ENCODE data around the gene CARF. TPM values are rescaled to one million over a fixed set of nuclear protein-coding genes. Genes with fewer than 3 reads are reported as not detected.
"Not testable (repeated sequence)": the region's sequence is repeated elsewhere in the genome, so short reads cannot be mapped to it uniquely, and the experiment has no call there.

The CARF gene
- total RNA-seq: 10 to 100 TPM; 14.6 to 16.9 TPM

GRCh38 chr2:202911512-202912341 is at the start of gene CARF, which contains the start of gene WDR12:
Gene CARF (plus strand): TSS chr2:202912275. CDS start chr2:202941903, 29,628 bp downstream.
Gene WDR12 (minus strand): TSS chr2:202911673. CDS start chr2:202911476, 197 bp downstream.
- peak within 1 kb of the TSS; percentile 96 for H3K27ac Mint-ChIP-seq
- DNase-seq (peak; percentile 89), ATAC-seq (ENCODE audit: low read depth) (peak; percentile 89)
- peak within 1 kb of the TSS; percentile 93 for H3K4me3 Mint-ChIP-seq
- H3K36me3 Mint-ChIP-seq: peaks cover 2% of the 10 kb centered on the region
- POLR2A ChIA-PET: interaction anchor here (0.7 to 2.1 kb wide), 5 partner anchors 10 to 645 kb away, joined by 3 to 15 read pairs (median 5); partner anchors contain the start of genes CYP20A1 and NBEAL1
- H3K27me3 Mint-ChIP-seq: no peaks in the 10 kb centered on the region
- H3K4me1 Mint-ChIP-seq: peaks cover 25% of the 10 kb centered on the region
- no peaks in the 10 kb centered on the region for H3K9me3 Mint-ChIP-seq

GRCh38 chr2:202870431-202871299 is 41.4 kb upstream of the CARF start:
- Mint-ChIP-seq H3K27me3 (peaks cover 4% of the 10 kb centered on the region), H3K4me1 (peaks cover 11% of the 10 kb centered on the region), H3K4me3 (peak overlapping the region; percentile 90), H3K27ac (peak overlapping the region; percentile 76), H3K9me3 (no peaks in the 10 kb centered on the region), H3K36me3 (no peaks in the 10 kb centered on the region)
- DNase-seq (peak; percentile 68), ATAC-seq (ENCODE audit: low read depth) (peak; percentile 86)
- POLR2A ChIA-PET: interaction anchor here (0.6 to 2.3 kb wide), 5 partner anchors 10 to 365 kb away, joined by 3 to 18 read pairs (median 4); partner anchors contain the start of gene FAM117B

- POLR2A ChIA-PET: interaction anchor here (0.5 to 2.3 kb wide), 5 partner anchors 20 to 283 kb away, joined by 3 to 18 read pairs (median 6); partner anchors contain the start of gene FAM117B
- no peaks in the 10 kb centered on the region for H3K36me3 Mint-ChIP-seq
- H3K9me3 Mint-ChIP-seq: no peaks in the 10 kb centered on the region
Observed at GRCh38 chr2:202871300-202872141, 40.6 kb upstream of the CARF start, which contains the start of gene ICA1L. Gene ICA1L (minus strand): TSS chr2:202871766. CDS start chr2:202829009, 42,757 bp downstream.

GRCh38 chr2:202877699-202878098 is 34.4 kb upstream of the CARF start:
- DNase-seq: no peak
- Mint-ChIP-seq H3K4me3 (no peak overlapping the region), H3K9me3 (no peaks in the 10 kb centered on the region), H3K4me1 (no peaks in the 10 kb centered on the region), H3K36me3 (peaks cover 8% of the 10 kb centered on the region), H3K27me3 (peaks cover 4% of the 10 kb centered on the region), H3K27ac (no peak overlapping the region)
- no peak for ATAC-seq (ENCODE audit: low read depth)
- POLR2A ChIA-PET: no interaction called here

More at GRCh38 chr2:202871300-202872141, 40.6 kb upstream of the CARF start, which contains the start of gene ICA1L:
- DNase-seq (peak; percentile 78), ATAC-seq (ENCODE audit: low read depth) (peak; percentile 59)
- peak within 1 kb of the TSS; percentile 76 for H3K27ac Mint-ChIP-seq
- H3K4me1 Mint-ChIP-seq: peaks cover 11% of the 10 kb centered on the region
- peaks cover 4% of the 10 kb centered on the region for H3K27me3 Mint-ChIP-seq
- H3K4me3 Mint-ChIP-seq: peak within 1 kb of the TSS; percentile 90

- peaks cover 1% of the 10 kb centered on the region for H3K4me1 Mint-ChIP-seq
- ATAC-seq (ENCODE audit: low read depth) (no peak), DNase-seq (no peak)
- H3K9me3 Mint-ChIP-seq: no peaks in the 10 kb centered on the region
- H3K27me3 Mint-ChIP-seq: no peaks in the 10 kb centered on the region
- POLR2A ChIA-PET: no interaction called here
- H3K27ac Mint-ChIP-seq: no peak overlapping the region
- H3K36me3 Mint-ChIP-seq: peaks cover 15% of the 10 kb centered on the region
- no peak overlapping the region for H3K4me3 Mint-ChIP-seq
Observed at GRCh38 chr2:202881570-202881969, 30.5 kb upstream of the CARF start.

GRCh38 chr2:202883987-202884675 is 27.9 kb upstream of the CARF start:
- no peak for DNase-seq
- H3K36me3 Mint-ChIP-seq: peaks cover 15% of the 10 kb centered on the region
- H3K4me3 Mint-ChIP-seq: no peak overlapping the region
- POLR2A ChIA-PET: no interaction called here
- no peaks in the 10 kb centered on the region for H3K9me3 Mint-ChIP-seq
- H3K4me1 Mint-ChIP-seq: peaks cover 1% of the 10 kb centered on the region
- no peaks in the 10 kb centered on the region for H3K27me3 Mint-ChIP-seq
- ATAC-seq (ENCODE audit: low read depth): no peak
- H3K27ac Mint-ChIP-seq: no peak overlapping the region

GRCh38 chr2:202885190-202885589 is 26.9 kb upstream of the CARF start:
- Mint-ChIP-seq H3K4me1 (peaks cover 1% of the 10 kb centered on the region), H3K27ac (no peak overlapping the region), H3K4me3 (no peak overlapping the region), H3K27me3 (no peaks in the 10 kb centered on the region), H3K36me3 (peaks cover 15% of the 10 kb centered on the region), H3K9me3 (no peaks in the 10 kb centered on the region)
- DNase-seq: no peak
- POLR2A ChIA-PET: no interaction called here
- ATAC-seq (ENCODE audit: low read depth): no peak

- H3K9me3 Mint-ChIP-seq; H3K27ac Mint-ChIP-seq; H3K27me3 Mint-ChIP-seq; DNase-seq; ATAC-seq (ENCODE audit: low read depth); H3K4me3 Mint-ChIP-seq; POLR2A ChIA-PET: not testable (repeated sequence)
- Mint-ChIP-seq H3K36me3 (peaks cover 28% of the 10 kb centered on the region), H3K4me1 (peaks cover 24% of the 10 kb centered on the region)
Observed at GRCh38 chr2:202905507-202905906, 6.6 kb upstream of the CARF start.

GRCh38 chr2:202908186-202908585 is 3.9 kb upstream of the CARF start:
- H3K36me3 Mint-ChIP-seq: peaks cover 26% of the 10 kb centered on the region
- POLR2A ChIA-PET: interaction anchor here (0.7 kb wide), 1 partner anchor 121 kb away, joined by 3 read pairs; no protein-coding TSS in a partner anchor
- H3K4me3 Mint-ChIP-seq: no peak overlapping the region
- peaks cover 3% of the 10 kb centered on the region for H3K9me3 Mint-ChIP-seq
- ATAC-seq (ENCODE audit: low read depth): no peak
- H3K27ac Mint-ChIP-seq: no peak overlapping the region
- H3K4me1 Mint-ChIP-seq: peaks cover 28% of the 10 kb centered on the region
- DNase-seq: no peak
- no peaks in the 10 kb centered on the region for H3K27me3 Mint-ChIP-seq

GRCh38 chr2:202909394-202910192 is 2.5 kb upstream of the CARF start:
- POLR2A ChIA-PET: no interaction called here
- H3K27ac Mint-ChIP-seq: no peak overlapping the region
- peak overlapping the region; percentile 93 for H3K4me3 Mint-ChIP-seq
- peaks cover 27% of the 10 kb centered on the region for H3K4me1 Mint-ChIP-seq
- H3K36me3 Mint-ChIP-seq: peaks cover 16% of the 10 kb centered on the region
- ATAC-seq (ENCODE audit: low read depth): no peak
- peaks cover 1% of the 10 kb centered on the region for H3K9me3 Mint-ChIP-seq
- DNase-seq: no peak
- H3K27me3 Mint-ChIP-seq: no peaks in the 10 kb centered on the region

GRCh38 chr2:202910250-202910649 is 1.8 kb upstream of the CARF start:
- not testable (repeated sequence) for H3K27me3 Mint-ChIP-seq; H3K27ac Mint-ChIP-seq; DNase-seq; ATAC-seq (ENCODE audit: low read depth); H3K9me3 Mint-ChIP-seq
- Mint-ChIP-seq H3K36me3 (peaks cover 11% of the 10 kb centered on the region), H3K4me1 (peaks cover 25% of the 10 kb centered on the region), H3K4me3 (peak overlapping the region; percentile 93)
- POLR2A ChIA-PET: interaction anchor here (2.1 kb wide), 1 partner anchor 328 kb away, joined by 15 read pairs; the partner anchor contains the start of gene CYP20A1

All from activated naive CD8-positive, alpha-beta T cell treated with anti-CD3 and anti-CD28 coated beads, Interleukin-2, amount 10 ng/mL, durations not matched to agents 7 days and 5 days (primary cell).